Right kidney (tissue), 1 donor: ENCODE data around the gene SLC6A6.
A peak's percentile ranks its signal among the peaks of the same experiment; 100 is the strongest.

Experiments used
- DNase-seq: peaks from one replicate; pipeline ENCODE4 v3.0.0-alpha.2; 2016

The SLC6A6 gene

GRCh38 chr3:14466179-14466903, 63.9 kb downstream of the SLC6A6 start:
- DNase-seq, result no peak

GRCh38 chr3:14467814-14468620, 65.6 kb downstream of the SLC6A6 start:
- peak; percentile 45 for DNase-seq

GRCh38 chr3:14468621-14468981, 66.2 kb downstream of the SLC6A6 start:
- DNase-seq, result no peak

GRCh38 chr3:14470461-14470860, 68.1 kb downstream of the SLC6A6 start:
- DNase-seq, result no peak

- DNase-seq, result no peak
These were observed 68.6 kb downstream of the SLC6A6 start for GRCh38 chr3:14471016-14471415.

- no peak for DNase-seq
These were observed 69.3 kb downstream of the SLC6A6 start for GRCh38 chr3:14471690-14472089.

GRCh38 chr3:14472471-14473351, 70.3 kb downstream of the SLC6A6 start:
- DNase-seq, result peak; percentile 61

GRCh38 chr3:14473411-14473891, 71.0 kb downstream of the SLC6A6 start:
- DNase-seq, result no peak

GRCh38 chr3:14474363-14475081, 72.1 kb downstream of the SLC6A6 start:
- DNase-seq, result no peak

- DNase-seq, result no peak
These were observed 73.2 kb downstream of the SLC6A6 start for GRCh38 chr3:14475621-14476020.

- no peak for DNase-seq
These were observed 74.3 kb downstream of the SLC6A6 start for GRCh38 chr3:14476583-14477265.

GRCh38 chr3:14477311-14477935, 75.0 kb downstream of the SLC6A6 start:
- no peak for DNase-seq

- no peak for DNase-seq
These were observed 76.6 kb downstream of the SLC6A6 start for GRCh38 chr3:14478956-14479550.

- no peak for DNase-seq
These were observed 77.2 kb downstream of the SLC6A6 start for GRCh38 chr3:14479591-14479990.

- DNase-seq, result no peak
These were observed 78.0 kb downstream of the SLC6A6 start for GRCh38 chr3:14480207-14481017.

GRCh38 chr3:14481018-14481645, 78.7 kb downstream of the SLC6A6 start:
- no peak for DNase-seq

GRCh38 chr3:14481646-14482036, 79.2 kb downstream of the SLC6A6 start:
- DNase-seq, result no peak

- DNase-seq, result no peak
These were observed 79.9 kb downstream of the SLC6A6 start for GRCh38 chr3:14482271-14482721.

GRCh38 chr3:14483286-14483685, 80.9 kb downstream of the SLC6A6 start:
- DNase-seq, result no peak
